H1 (cell line): Measurements from ENCODE around the gene ZNF771. TPM values are rescaled to one million over a fixed set of nuclear protein-coding genes. Genes with fewer than 3 reads are reported as not detected.
A peak's percentile ranks its signal among the peaks of the same experiment; 100 is the strongest.

Experiments used
- CTCF ChIA-PET: fragments of 300-600 bp; sonication (Branson Sonifier 250); formaldehyde crosslinking; loops from one replicate; lab custom pipeline; 2021; ENCODE audit not compliant: partially characterized antibody; lab: Charles Lee
- POLR2A ChIA-PET: fragments of 300-600 bp; sonication (Branson Sonifier 250); formaldehyde crosslinking; loops from one replicate; lab custom pipeline; 2021; ENCODE audit warnings: inconsistent platforms; ENCODE audit not compliant: partially characterized antibody; lab: Charles Lee
- DNase-seq, 2 experiments: peaks; one replicate each; pipeline versions ENCODE4 v3.0.0 to v3.0.0-alpha.2; 2010 to 2022; ENCODE audit warnings: low spot score in 2 of 2, low read depth in 1 of 2, mixed read lengths in 1 of 2
- FAIRE-seq: peaks from 2 replicates; lab custom pipeline; 2011; peaks lifted over from hg19 to GRCh38; lab: Jason Lieb, UNC
- H2AFZ ChIP-seq: 2 replicates; pipeline ENCODE4 v1.8.1; 2012; ENCODE audit warnings: low read length, inconsistent platforms
- H2AK5ac ChIP-seq: 2 replicates; pipeline ENCODE4 v1.6.1; 2013; ENCODE audit warnings: low read depth, low read length
- H2BK120ac ChIP-seq: replicated peaks from 2 replicates; pipeline ENCODE3; 2013; ENCODE audit warnings: low read depth, low read length, inconsistent platforms
- H2BK12ac ChIP-seq: 2 replicates; pipeline ENCODE4 v1.6.1; 2013; ENCODE audit warnings: low read depth, low read length
- H2BK15ac ChIP-seq: 2 replicates; pipeline ENCODE4 v1.6.1; 2013; ENCODE audit warnings: low read length
- H2BK20ac ChIP-seq: 2 replicates; pipeline ENCODE4 v1.6.1; 2013; ENCODE audit warnings: low read length
- H2BK5ac ChIP-seq: 2 replicates; pipeline ENCODE4 v1.6.1; 2013; ENCODE audit warnings: low read depth, low read length
- H3K14ac ChIP-seq: 2 replicates; pipeline ENCODE4 v1.6.1; 2013; ENCODE audit warnings: inconsistent platforms; ENCODE audit not compliant: insufficient read length
- H3K18ac ChIP-seq: 2 replicates; pipeline ENCODE4 v1.6.1; 2013; ENCODE audit warnings: low read length; ENCODE audit errors: extremely low read depth
- H3K23ac ChIP-seq: 2 replicates; pipeline ENCODE4 v1.6.1; 2013; ENCODE audit warnings: inconsistent platforms; ENCODE audit not compliant: insufficient read length
- H3K23me2 ChIP-seq: 2 replicates; pipeline ENCODE4 v1.6.1; 2013; ENCODE audit warnings: low read depth, low read length
- H3K27ac ChIP-seq: 2 replicates; pipeline ENCODE4 v1.6.1; 2011; ENCODE audit warnings: low read depth, low read length, inconsistent platforms
- H3K27me3 ChIP-seq, 4 experiments: replicated peaks in 1 of 4; 1 replicate in 1 of 4; 2 replicates in 3 of 4; pipeline versions ENCODE4 v1.6.1 to v1.8.1; 2011 to 2013; ENCODE audit warnings: low read length in 3 of 4, mild to moderate bottlenecking in 3 of 4, inconsistent platforms in 2 of 4, mixed read lengths in 2 of 4, moderate library complexity in 1 of 4; ENCODE audit not compliant: control insufficient read depth in 3 of 4, insufficient read depth in 3 of 4; ENCODE audit errors: extremely low read depth in 1 of 4
- H3K36me3 ChIP-seq, 4 experiments: 2 replicates each; pipeline versions ENCODE4 v1.6.1 to v1.8.1; 2011 to 2013; ENCODE audit warnings: mild to moderate bottlenecking in 4 of 4, low read length in 3 of 4, moderate library complexity in 2 of 4, control low read depth in 1 of 4, inconsistent platforms in 1 of 4; ENCODE audit not compliant: insufficient read depth in 4 of 4, control insufficient read depth in 2 of 4
- H3K4ac ChIP-seq: replicated peaks from 2 replicates; pipeline ENCODE3; 2013; ENCODE audit warnings: low read length, low read depth, mixed read lengths, inconsistent platforms; ENCODE audit not compliant: insufficient read length
- H3K4me1 ChIP-seq, 4 experiments: replicated peaks in 1 of 4; 1 replicate in 1 of 4; 2 replicates in 3 of 4; pipeline versions ENCODE4 v1.6.1 to v1.8.1; 2011 to 2013; ENCODE audit warnings: low read length in 3 of 4, inconsistent platforms in 2 of 4, mixed read lengths in 1 of 4; ENCODE audit not compliant: insufficient read depth in 4 of 4, control insufficient read depth in 3 of 4
- H3K4me2 ChIP-seq, 2 experiments: 2 replicates each; pipeline versions ENCODE4 v1.6.1 to v1.8.1; 2011 to 2013; ENCODE audit warnings: low read depth in 2 of 2, low read length in 2 of 2, control low read depth in 1 of 2, inconsistent platforms in 1 of 2, mild to moderate bottlenecking in 1 of 2; ENCODE audit not compliant: insufficient read depth in 1 of 2
- H3K4me3 ChIP-seq, 4 experiments: fragments of 200-600, 300-600 bp in 1 of 4; sonication (generic), shearing (Covaris generic), sonication (Bioruptor Twin) in 1 of 4; 2 replicates each; pipeline versions ENCODE4 v1.5.1 to v1.8.1; 2011 to 2016; ENCODE audit warnings: low read length in 4 of 4, low read depth in 3 of 4, control low read depth in 2 of 4, inconsistent platforms in 2 of 4, mild to moderate bottlenecking in 2 of 4, mixed read lengths in 1 of 4, moderate library complexity in 1 of 4; ENCODE audit not compliant: insufficient read depth in 2 of 4; ENCODE audit errors: extremely low read depth in 1 of 4
- H3K56ac ChIP-seq: replicated peaks from 2 replicates; pipeline ENCODE3; 2013; ENCODE audit warnings: low read depth, mild to moderate bottlenecking, mixed read lengths, low read length, inconsistent platforms; ENCODE audit not compliant: insufficient read length
- H3K79me1 ChIP-seq: 2 replicates; pipeline ENCODE4 v1.6.1; 2013; ENCODE audit warnings: low read depth, low read length, control low read depth
- H3K79me2 ChIP-seq, 2 experiments: 2 replicates each; pipeline versions ENCODE4 v1.6.1 to v1.8.1; 2012 to 2013; ENCODE audit warnings: low read length in 2 of 2, mild to moderate bottlenecking in 2 of 2, inconsistent platforms in 1 of 2; ENCODE audit not compliant: insufficient read depth in 2 of 2, control insufficient read depth in 1 of 2
- H3K9ac ChIP-seq, 4 experiments: replicated peaks in 1 of 4; 1 replicate in 1 of 4; 2 replicates in 3 of 4; pipeline versions ENCODE4 v1.6.1 to v1.8.1; 2011 to 2013; ENCODE audit warnings: low read depth in 3 of 4, low read length in 3 of 4, control low read depth in 2 of 4, mild to moderate bottlenecking in 2 of 4, moderate library complexity in 2 of 4, inconsistent platforms in 1 of 4; ENCODE audit errors: extremely low read depth in 1 of 4
- H3K9me3 ChIP-seq, 2 experiments: 2 replicates each; pipeline versions ENCODE4 v1.6.1 to v1.8.1; 2012 to 2013; ENCODE audit warnings: mild to moderate bottlenecking in 2 of 2, moderate library complexity in 2 of 2, control low read depth in 1 of 2, inconsistent platforms in 1 of 2, low read depth in 1 of 2, low read length in 1 of 2, mixed read lengths in 1 of 2; ENCODE audit not compliant: insufficient read depth in 2 of 2
- H4K20me1 ChIP-seq, 2 experiments: replicated peaks in 1 of 2; 2 replicates each; pipeline versions ENCODE3 to v1.8.1; 2011 to 2013; ENCODE audit warnings: inconsistent platforms in 2 of 2, low read length in 2 of 2, mild to moderate bottlenecking in 1 of 2; ENCODE audit not compliant: insufficient read depth in 2 of 2, control insufficient read depth in 1 of 2
- H4K5ac ChIP-seq: 2 replicates; pipeline ENCODE4 v1.6.1; 2013; ENCODE audit warnings: low read length, low read depth, mixed read lengths, inconsistent platforms; ENCODE audit not compliant: insufficient read length
- H4K8ac ChIP-seq: 2 replicates; pipeline ENCODE4 v1.8.0; 2013; ENCODE audit warnings: mild to moderate bottlenecking, moderate library complexity, low read length, inconsistent platforms; ENCODE audit not compliant: insufficient read depth; ENCODE audit errors: extremely low read depth
- H4K91ac ChIP-seq: replicated peaks from 2 replicates; pipeline ENCODE3; 2013; ENCODE audit warnings: low read length, mixed read lengths, inconsistent platforms; ENCODE audit not compliant: insufficient read length
- FOSL1 ChIP-seq: IDR thresholded peaks from 2 replicates; pipeline ENCODE4 v1.6.1; 2011; ENCODE audit warnings: mild to moderate bottlenecking, low read depth, low read length, moderate library complexity; ENCODE audit not compliant: insufficient read depth
- GABPA ChIP-seq: IDR thresholded peaks from 2 replicates; pipeline ENCODE4 v1.6.1; 2011; ENCODE audit warnings: mild to moderate bottlenecking, low read length, moderate library complexity, borderline replicate concordance; ENCODE audit not compliant: insufficient read depth
- GTF2F1 ChIP-seq: IDR thresholded peaks from 2 replicates; pipeline ENCODE4 v1.6.1; 2012; ENCODE audit warnings: low read depth, low read length, improper control_type of control experiment, borderline replicate concordance
- RAD21 ChIP-seq, 2 experiments: IDR thresholded peaks in 1 of 2; conservative IDR thresholded peaks in 1 of 2; 2 replicates each; pipeline ENCODE4 v1.6.1; 2011; ENCODE audit warnings: low read depth in 2 of 2, low read length in 2 of 2, improper control_type of control experiment in 1 of 2, inconsistent platforms in 1 of 2, mild to moderate bottlenecking in 1 of 2, moderate library complexity in 1 of 2
- SRF ChIP-seq: IDR thresholded peaks from 2 replicates; pipeline ENCODE4 v1.6.1; 2011; ENCODE audit warnings: mild to moderate bottlenecking, low read depth, low read length, moderate library complexity
- WGBS, 2 experiments: shearing (Covaris generic) in 1 of 2; methylation state at CpG; one replicate each; pipeline versions ENCODE4 v1.1.6 to v1.1.7; 2013 to 2015; ENCODE audit warnings: low lambda C conversion rate in 2 of 2, mixed read lengths in 2 of 2, inconsistent platforms in 1 of 2, low coverage in 1 of 2, missing lambda C conversion rate in 1 of 2; ENCODE audit not compliant: insufficient replicate concordance in 2 of 2, insufficient coverage in 1 of 2, insufficient read length in 1 of 2; ENCODE audit errors: extremely low coverage in 1 of 2, missing lambda C conversion rate in 1 of 2; 5-methylcytosine and 5-hydroxymethylcytosine counted together
- polyA plus RNA-seq, 7 experiments: library from polyadenylated mRNA; depleted of rRNA in 3 of 7; stranded (reverse) in 5 of 7; unstranded in 2 of 7; fragments of >200 nt in 5 of 7; fragments of 200-250 nt in 2 of 7; gene quantifications; 1 replicate in 5 of 7; 2 replicates in 1 of 7; 4 replicates in 1 of 7; pipeline versions ENCODE4 v1.2.1 to v1.2.3, GENCODE V29; 2011 to 2013; ENCODE audit warnings: missing spikeins in 2 of 7, mixed read lengths in 2 of 7
- total RNA-seq: library from RNA; stranded (reverse); fragmentation: NEBNext Ultra II Directional; extraction: Animal tissue kit (Norgen Biotek cat#: 25700); gene quantifications from 2 replicates; pipeline ENCODE4 v1.2.1, GENCODE V29; 2021
- TF ChIP-seq, protein P1 (sequence below): IDR thresholded peaks from 2 replicates; pipeline ENCODE4 v1.6.1; 2011; ENCODE audit warnings: low read depth, mild to moderate bottlenecking, low read length; ENCODE audit not compliant: insufficient read depth
- TF ChIP-seq, protein P2 (sequence below): IDR thresholded peaks from 2 replicates; pipeline ENCODE4 v1.6.1; 2012; ENCODE audit warnings: low read length, inconsistent platforms

The ZNF771 gene
- total and polyA plus RNA-seq, 2 of the 8 experiments (the other 6 are each of a cell fraction or from before 2014, with no cell fraction given), result 10.6 to 15.7 TPM

DNA sequence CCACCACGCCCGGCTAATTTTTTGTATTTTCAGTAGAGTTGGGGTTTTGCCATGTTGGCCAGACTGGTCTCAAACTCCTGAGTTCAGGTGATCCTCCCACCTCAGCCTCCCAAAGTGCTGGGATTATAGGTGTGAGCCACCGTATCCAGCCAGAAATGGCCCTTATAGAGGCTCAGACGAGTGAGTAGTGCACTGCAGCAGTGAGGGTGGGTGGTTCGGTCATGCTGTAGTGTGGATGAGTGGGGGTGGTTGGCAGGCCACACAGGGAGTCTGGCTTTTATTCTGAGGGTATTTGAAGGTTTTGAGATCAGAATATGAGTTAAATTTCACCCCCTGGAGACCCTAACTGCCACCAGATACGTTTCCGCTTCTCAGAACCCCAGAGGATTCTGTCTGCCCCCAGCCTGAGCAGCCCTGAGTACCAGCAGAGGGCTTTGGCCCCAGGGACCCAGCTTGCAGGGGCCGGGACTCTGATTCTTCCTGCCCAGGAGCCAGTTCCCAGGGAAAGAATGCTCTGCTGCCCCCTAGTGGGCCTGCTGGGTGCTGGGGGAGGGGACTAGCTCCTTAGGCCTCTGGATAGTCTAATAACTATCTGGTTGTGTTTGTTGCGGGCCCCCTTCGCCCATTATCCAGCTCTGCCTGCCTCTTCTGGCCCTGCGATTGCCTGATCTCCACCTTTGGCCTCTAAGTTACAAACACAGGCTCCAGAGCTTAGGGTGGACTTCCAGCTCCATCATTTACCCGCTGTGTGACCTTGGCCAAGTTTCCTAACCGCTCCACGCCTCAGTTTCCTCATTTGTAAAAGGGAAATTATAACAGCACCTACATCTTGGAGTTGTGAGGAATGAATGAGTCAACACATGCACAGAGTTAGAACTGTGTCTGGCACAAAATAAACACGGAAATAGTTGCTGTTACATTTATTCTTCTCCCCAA lies 2.0 kb downstream of the ZNF771 start:
- Histone ChIP-seq H3K79me2 (peaks cover 0 to 8% of the 10 kb centered on the region in 2 experiments; a peak in 2 of 4 replicates), H3K23me2 (peaks cover 12% of the 10 kb centered on the region), H3K4me1 (peaks cover 3 to 12% (median 4%) of the 10 kb centered on the region in 4 experiments; a peak in 6 of 7 replicates), H3K36me3 (peaks cover 0 to 11% (median 4%) of the 10 kb centered on the region in 4 experiments; a peak in 7 of 8 replicates), H4K5ac (no peak overlapping the region), H3K9ac (no peak overlapping the region), H3K18ac (no peak overlapping the region), H3K79me1 (peaks cover 5% of the 10 kb centered on the region; the same call in 1 of the 2 replicates), H2BK15ac (no peak overlapping the region), H2AFZ (no peak overlapping the region), H2AK5ac (no peak overlapping the region), H3K27me3 (no peaks in the 10 kb centered on the region), H3K56ac (no peak overlapping the region), H3K27ac (no peak overlapping the region), H4K91ac (no peak overlapping the region), H2BK120ac (no peak overlapping the region), H2BK12ac (no peak overlapping the region), H3K4me2 (no peak overlapping the region), H3K23ac (no peak overlapping the region), H4K8ac (no peak overlapping the region; the same call in 1 of the 2 replicates), H3K14ac (no peak overlapping the region), H4K20me1 (peaks cover 2 to 18% of the 10 kb centered on the region in 2 experiments), H2BK20ac (no peak overlapping the region), H3K9me3 (no peaks in the 10 kb centered on the region), H3K4ac (no peak overlapping the region), H2BK5ac (no peak overlapping the region), H3K4me3 (no peak overlapping the region)
- POLR2A ChIA-PET, result interaction anchor here (0.6 to 5.1 kb wide), 16 partner anchors 8 to 318 kb away, joined by 3 to 41 read pairs (median 4); partner anchors contain the start of genes CD2BP2, DCTPP1, TBX6 and ZNF48
- WGBS, 2 experiments, result 74% methylated on average over 15 of the region's 15 CpGs; no CpG with 5 or more reads in 1 of the 2 experiments
- FAIRE-seq (no peak), DNase-seq (peak; percentile 84 to 98)
- CTCF ChIA-PET, result interaction anchor here (0.6 to 4.2 kb wide), 25 partner anchors 9 to 1469 kb away, joined by 3 to 23 read pairs (median 4); partner anchors contain the start of gene SRCAP
- TF ChIP-seq GTF2F1 (no peak), SRF (no peak), RAD21 (IDR thresholded peaks at IDR 0.05 in 1 of 2, conservative IDR thresholded peaks at IDR 0.05 in 1 of 2; ENCODE audit: low read depth in 2 of 2, low read length in 2 of 2) (peak; percentile 88 to 93), GABPA (peak; percentile 55; the same call in 1 of the 2 replicates), FOSL1 (no peak)
- TF ChIP-seq, protein P1, sequence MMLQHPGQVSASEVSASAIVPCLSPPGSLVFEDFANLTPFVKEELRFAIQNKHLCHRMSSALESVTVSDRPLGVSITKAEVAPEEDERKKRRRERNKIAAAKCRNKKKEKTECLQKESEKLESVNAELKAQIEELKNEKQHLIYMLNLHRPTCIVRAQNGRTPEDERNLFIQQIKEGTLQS, result no peak
- TF ChIP-seq, protein P2, sequence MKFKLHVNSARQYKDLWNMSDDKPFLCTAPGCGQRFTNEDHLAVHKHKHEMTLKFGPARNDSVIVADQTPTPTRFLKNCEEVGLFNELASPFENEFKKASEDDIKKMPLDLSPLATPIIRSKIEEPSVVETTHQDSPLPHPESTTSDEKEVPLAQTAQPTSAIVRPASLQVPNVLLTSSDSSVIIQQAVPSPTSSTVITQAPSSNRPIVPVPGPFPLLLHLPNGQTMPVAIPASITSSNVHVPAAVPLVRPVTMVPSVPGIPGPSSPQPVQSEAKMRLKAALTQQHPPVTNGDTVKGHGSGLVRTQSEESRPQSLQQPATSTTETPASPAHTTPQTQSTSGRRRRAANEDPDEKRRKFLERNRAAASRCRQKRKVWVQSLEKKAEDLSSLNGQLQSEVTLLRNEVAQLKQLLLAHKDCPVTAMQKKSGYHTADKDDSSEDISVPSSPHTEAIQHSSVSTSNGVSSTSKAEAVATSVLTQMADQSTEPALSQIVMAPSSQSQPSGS, result no peak
